T47D (cell line): ENCODE measurements around the gene DSTN.
A peak's percentile ranks its signal among the peaks of the same experiment; 100 is the strongest.

Experiments
- DNase-seq, 2 experiments: peaks; one replicate each; pipeline versions ENCODE4 v3.0.0 to v3.0.0-alpha.2; 2011 to 2012; ENCODE audit warnings: low read depth in 1 of 2, low spot score in 1 of 2
- JUND ChIP-seq: IDR thresholded peaks from 2 replicates; pipeline ENCODE4 v1.6.1; 2012; ENCODE audit warnings: low read depth
- in situ Hi-C: cut with HindIII; loops from 2 replicates; pipeline ENCODE4 v1.10.0; 2016; ENCODE audit warnings: low sequenced_read_pairs, low pct_unique_long_range_greater_than_20kb

The DSTN gene

GRCh38 chr20:17536944-17537444 lies 32.9 kb upstream of the DSTN start:
- DNase-seq, result peak; percentile 68 to 92
- in situ Hi-C loops, result no loop called here
- no peak for TF ChIP-seq JUND

DNA sequence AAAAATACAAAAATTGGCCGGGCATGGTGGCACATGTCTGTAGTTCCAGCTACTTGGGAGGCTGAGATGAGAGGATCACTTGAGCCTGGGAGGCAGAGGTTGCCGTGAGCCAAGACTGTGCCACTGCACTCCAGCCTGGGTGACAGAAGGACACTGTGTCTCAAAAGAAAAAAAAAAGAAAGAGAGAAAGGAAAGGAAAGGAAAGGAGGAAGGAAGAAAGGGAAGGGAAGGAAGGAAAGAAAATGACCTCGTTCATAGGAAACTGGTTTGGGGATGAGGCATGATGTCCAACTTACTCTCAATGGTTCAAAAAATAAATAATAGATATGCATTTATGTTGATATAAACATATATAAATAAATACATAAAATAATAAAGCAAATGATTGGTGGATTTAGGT lies 31.9 kb upstream of the DSTN start:
- TF ChIP-seq JUND, result no peak
- in situ Hi-C loops, result no loop called here

GRCh38 chr20:17538517-17539170 lies 31.2 kb upstream of the DSTN start:
- in situ Hi-C loops, result no loop called here
- DNase-seq, result peak in 1 of 2 experiments; percentile 88
- TF ChIP-seq JUND, result no peak

More for the DNA sequence above, 31.9 kb upstream of the DSTN start:
- no peak for DNase-seq

DNA sequence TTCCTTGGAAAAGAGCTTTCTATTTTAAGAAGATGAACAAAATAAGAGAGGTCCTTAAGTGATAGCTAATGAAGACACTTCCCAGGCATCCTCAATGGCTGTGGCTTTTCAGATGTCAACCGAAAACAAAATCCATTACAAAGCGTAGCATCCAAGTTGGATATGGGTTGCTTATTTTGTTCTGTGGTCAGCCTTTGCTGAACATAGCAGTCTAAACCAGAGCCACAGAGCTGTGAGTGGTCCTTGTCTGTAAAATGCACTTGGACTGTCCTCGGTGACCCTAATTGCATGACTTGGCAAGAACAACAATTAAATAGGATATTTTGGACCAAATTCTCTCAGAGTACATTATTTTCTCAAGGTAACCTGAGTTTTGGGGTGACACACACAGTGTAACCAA lies 28.3 kb upstream of the DSTN start:
- in situ Hi-C loops, result no loop called here
- DNase-seq, result no peak
- TF ChIP-seq JUND, result no peak

DNA sequence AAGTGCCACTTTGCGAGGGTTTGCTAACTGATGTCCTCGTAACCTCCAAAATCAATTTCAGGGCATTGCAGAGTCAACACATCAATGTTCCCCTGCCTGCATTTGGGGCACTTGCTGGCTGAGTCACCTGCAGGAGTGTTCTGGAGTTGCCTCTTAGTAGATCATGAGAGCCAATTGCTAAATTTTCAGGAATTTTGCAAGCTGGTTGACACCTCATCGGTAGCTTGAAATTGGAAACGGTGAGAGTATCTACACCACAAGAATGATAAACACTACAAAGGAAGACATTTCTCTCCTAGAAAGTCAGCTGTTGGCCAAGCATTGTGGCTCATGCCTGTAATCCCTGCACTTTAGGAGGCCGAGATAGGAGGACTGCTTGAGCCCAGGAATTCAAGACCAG lies 27.9 kb upstream of the DSTN start:
- no peak for TF ChIP-seq JUND
- in situ Hi-C loops, result no loop called here
- DNase-seq, result no peak

- no peak for DNase-seq
- in situ Hi-C loops, result no loop called here
- TF ChIP-seq JUND, result no peak
Observed at GRCh38 chr20:17542481-17542880, 27.4 kb upstream of the DSTN start.

DNA sequence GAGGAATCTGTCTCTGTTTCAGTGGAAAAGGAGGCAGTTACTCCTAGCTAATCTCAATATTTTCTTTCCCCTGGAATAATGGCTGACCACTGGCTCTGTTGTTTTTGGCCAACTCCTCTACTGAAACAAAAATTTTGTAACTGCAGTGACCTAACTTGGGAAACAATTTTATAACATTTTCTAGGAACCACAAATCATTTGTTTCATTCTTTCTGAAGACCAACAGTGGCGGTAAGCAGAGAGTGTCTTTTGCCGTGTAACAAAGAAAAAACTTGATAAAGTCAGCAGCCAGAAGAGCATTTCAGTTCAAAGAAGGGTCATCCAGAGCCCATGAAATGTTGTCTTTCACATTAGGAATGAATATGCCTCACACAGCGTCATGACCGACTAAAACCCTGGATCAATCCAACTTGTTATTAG lies 26.9 kb upstream of the DSTN start:
- DNase-seq, result no peak
- in situ Hi-C loops, result no loop called here
- TF ChIP-seq JUND, result no peak

DNA sequence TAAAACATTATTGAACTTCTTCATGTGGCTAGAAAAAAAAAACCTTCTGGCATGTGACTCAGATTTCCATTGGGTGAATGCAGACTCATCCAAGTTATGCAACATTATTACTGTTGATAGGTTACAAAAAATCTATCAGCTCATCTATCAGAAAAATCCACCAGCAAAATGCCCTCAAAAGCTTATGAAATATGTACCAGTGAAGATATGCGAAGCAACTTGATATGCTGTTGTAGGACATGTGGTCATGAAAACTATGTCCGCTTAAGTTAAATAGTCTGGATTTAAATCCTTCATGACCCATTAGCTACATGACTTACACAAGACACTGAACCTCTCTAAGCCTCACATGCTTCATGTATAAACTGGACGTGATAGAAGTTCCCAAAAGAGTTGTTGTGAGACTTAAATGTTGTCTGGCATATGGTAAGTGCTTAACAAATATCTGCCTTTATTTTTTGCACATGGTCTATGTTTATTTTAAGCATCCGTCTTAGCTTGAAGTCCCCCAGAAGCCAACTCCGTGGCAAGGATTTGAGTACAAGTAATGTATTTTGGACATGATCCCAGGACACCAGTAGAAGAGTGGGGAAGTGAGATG lies 26.2 kb upstream of the DSTN start:
- in situ Hi-C loops, result no loop called here
- no peak for TF ChIP-seq JUND
- no peak for DNase-seq

DNA sequence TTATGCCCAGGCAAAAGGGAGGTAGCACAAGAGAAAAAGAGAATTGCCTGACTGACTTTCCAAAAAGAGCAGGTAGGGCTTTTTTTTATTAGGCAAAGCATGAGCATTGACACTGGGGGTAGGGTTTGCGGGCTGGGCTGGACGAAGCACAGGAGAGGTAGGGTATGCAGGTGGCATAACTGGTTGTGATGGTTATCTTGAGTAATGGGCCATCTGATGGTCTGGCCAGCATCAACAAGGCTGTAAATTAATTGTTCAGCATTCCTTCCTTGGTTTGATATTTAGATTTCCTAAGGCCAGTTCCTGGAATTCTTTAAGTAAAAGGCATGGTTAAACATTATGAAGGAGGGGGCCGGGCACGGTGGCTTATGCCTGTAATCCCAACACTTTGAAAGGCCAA lies 24.7 kb upstream of the DSTN start:
- peak; percentile 92 for TF ChIP-seq JUND
- peak in 1 of 2 experiments; percentile 89 for DNase-seq
- in situ Hi-C loops, result no loop called here

GRCh38 chr20:17549131-17549530 lies 20.7 kb upstream of the DSTN start:
- in situ Hi-C loops, result no loop called here
- TF ChIP-seq JUND, result no peak
- DNase-seq, result no peak

- TF ChIP-seq JUND, result no peak
- DNase-seq, result no peak
- in situ Hi-C loops, result no loop called here
Observed at GRCh38 chr20:17555106-17555505, 14.8 kb upstream of the DSTN start.

- in situ Hi-C loops, result no loop called here
- DNase-seq, result peak in 1 of 2 experiments; percentile 68
- TF ChIP-seq JUND, result no peak
Observed at GRCh38 chr20:17556837-17557674, 12.8 kb upstream of the DSTN start.

GRCh38 chr20:17557675-17558006 lies 12.2 kb upstream of the DSTN start:
- in situ Hi-C loops, result no loop called here
- DNase-seq, result peak in 1 of 2 experiments; percentile 91
- TF ChIP-seq JUND, result peak; percentile 83
